ENCODE data around the gene C19orf67. TPM values are rescaled to one million over a fixed set of nuclear protein-coding genes. Genes with fewer than 3 reads are reported as not detected.

C19orf67 gene
- total RNA-seq, 1 donor from 2014 or later = 0.63 TPM

GRCh38 chr19:14111486-14111885 lies 25.9 kb upstream of the C19orf67 start:
- TF ChIP-seq, protein P1, sequence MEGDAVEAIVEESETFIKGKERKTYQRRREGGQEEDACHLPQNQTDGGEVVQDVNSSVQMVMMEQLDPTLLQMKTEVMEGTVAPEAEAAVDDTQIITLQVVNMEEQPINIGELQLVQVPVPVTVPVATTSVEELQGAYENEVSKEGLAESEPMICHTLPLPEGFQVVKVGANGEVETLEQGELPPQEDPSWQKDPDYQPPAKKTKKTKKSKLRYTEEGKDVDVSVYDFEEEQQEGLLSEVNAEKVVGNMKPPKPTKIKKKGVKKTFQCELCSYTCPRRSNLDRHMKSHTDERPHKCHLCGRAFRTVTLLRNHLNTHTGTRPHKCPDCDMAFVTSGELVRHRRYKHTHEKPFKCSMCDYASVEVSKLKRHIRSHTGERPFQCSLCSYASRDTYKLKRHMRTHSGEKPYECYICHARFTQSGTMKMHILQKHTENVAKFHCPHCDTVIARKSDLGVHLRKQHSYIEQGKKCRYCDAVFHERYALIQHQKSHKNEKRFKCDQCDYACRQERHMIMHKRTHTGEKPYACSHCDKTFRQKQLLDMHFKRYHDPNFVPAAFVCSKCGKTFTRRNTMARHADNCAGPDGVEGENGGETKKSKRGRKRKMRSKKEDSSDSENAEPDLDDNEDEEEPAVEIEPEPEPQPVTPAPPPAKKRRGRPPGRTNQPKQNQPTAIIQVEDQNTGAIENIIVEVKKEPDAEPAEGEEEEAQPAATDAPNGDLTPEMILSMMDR (conservative IDR thresholded peaks at IDR 0.05; ENCODE audit: low read depth, low read length) = no peak
- no peak overlapping the region for H3K4me3 ChIP-seq (ENCODE audit: low read depth, low read length)
- no peak for DNase-seq (ENCODE audit: low read depth)

GRCh38 chr19:14110650-14111049 lies 25.1 kb upstream of the C19orf67 start:
- no peak for DNase-seq (ENCODE audit: low read depth)
- TF ChIP-seq, protein P1 (conservative IDR thresholded peaks at IDR 0.05; ENCODE audit: low read depth, low read length) = no peak
- no peak overlapping the region for H3K4me3 ChIP-seq (ENCODE audit: low read depth, low read length)

GRCh38 chr19:14107581-14108461 lies 22.2 kb upstream of the C19orf67 start:
- H3K4me3 ChIP-seq (ENCODE audit: low read depth, low read length) = no peak overlapping the region
- TF ChIP-seq, protein P1 (conservative IDR thresholded peaks at IDR 0.05; ENCODE audit: low read depth, low read length) = no peak
- DNase-seq (ENCODE audit: low read depth) = no peak

DNA sequence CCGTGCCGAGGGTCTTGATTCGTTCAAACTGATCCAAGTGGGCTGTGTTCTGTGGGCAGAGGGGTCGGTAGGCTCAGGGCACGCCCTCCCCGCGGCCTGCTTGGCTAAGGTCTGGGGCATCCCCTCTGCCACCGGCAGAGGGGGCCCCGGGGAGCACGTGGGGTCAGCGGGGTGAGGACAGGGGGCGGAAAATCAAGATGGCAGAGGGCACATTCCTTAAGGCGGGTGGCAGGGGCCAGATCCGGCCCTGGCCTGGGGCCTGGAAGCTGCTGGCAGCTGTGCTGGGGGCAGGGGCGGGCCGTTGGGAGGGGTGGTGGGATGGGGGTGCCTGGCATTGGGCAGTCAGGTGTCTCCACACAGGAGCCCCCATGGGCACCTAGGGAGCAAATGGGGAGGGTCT lies 21.3 kb upstream of the C19orf67 start:
- no peak for DNase-seq (ENCODE audit: low read depth)
- TF ChIP-seq, protein P1 (conservative IDR thresholded peaks at IDR 0.05; ENCODE audit: low read depth, low read length) = no peak
- H3K4me3 ChIP-seq (ENCODE audit: low read depth, low read length) = no peak overlapping the region

DNA sequence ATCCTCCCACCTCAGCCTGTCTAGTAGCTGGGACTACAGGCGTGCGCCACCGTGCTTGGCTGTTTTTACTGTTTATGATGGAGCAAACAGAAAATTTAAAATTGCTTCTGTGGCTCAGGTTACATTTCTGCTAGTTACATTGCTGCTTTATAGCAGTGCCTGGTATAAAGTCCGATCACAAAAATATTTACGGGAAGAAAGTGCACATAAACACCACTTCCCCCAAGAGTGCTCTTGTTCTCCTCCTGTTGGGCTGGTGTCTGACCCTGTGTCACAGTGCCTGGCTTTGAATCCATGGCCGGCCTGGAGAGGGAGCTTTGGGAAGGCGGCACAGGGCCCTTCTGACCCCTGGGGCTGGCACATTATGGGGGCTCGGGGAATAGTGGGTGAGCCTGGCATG lies 20.1 kb upstream of the C19orf67 start:
- TF ChIP-seq, protein P1 (conservative IDR thresholded peaks at IDR 0.05; ENCODE audit: low read depth, low read length) = no peak
- no peak for DNase-seq (ENCODE audit: low read depth)
- no peak overlapping the region for H3K4me3 ChIP-seq (ENCODE audit: low read depth, low read length)

DNA sequence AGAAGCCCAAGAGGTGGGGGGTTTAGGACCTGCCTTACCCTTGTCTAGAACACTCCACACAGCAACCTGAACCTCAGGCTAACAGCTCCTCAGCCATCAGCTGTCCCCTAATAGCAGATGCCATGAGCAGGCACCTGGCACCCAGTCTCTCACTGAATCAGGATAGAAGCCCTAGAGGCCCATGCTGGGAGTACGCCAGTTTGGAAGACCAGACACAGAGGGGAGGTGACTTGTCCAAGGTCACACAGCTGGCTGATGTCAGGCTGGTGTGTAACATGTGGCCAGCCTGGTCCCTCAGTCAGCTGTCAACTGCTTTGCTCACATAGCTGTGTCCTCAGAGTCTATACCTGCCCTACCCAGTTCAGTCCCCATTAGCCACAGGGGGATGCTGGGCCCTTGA lies 17.7 kb upstream of the C19orf67 start:
- TF ChIP-seq, protein P1 (conservative IDR thresholded peaks at IDR 0.05; ENCODE audit: low read depth, low read length) = no peak

GRCh38 chr19:14102756-14103155 lies 17.2 kb upstream of the C19orf67 start:
- no peak for DNase-seq (ENCODE audit: low read depth)
- H3K4me3 ChIP-seq (ENCODE audit: low read depth, low read length) = no peak overlapping the region
- TF ChIP-seq, protein P1 (conservative IDR thresholded peaks at IDR 0.05; ENCODE audit: low read depth, low read length) = no peak

More for the DNA sequence above, 17.7 kb upstream of the C19orf67 start:
- DNase-seq (ENCODE audit: low read depth) = no peak
- no peak overlapping the region for H3K4me3 ChIP-seq (ENCODE audit: low read depth, low read length)
